Right atrium auricular region (tissue), 2 donors: ENCODE data around the gene MPLKIP. TPM values are rescaled to one million over a fixed set of nuclear protein-coding genes. Genes with fewer than 3 reads are reported as not detected.

Experiments used
- DNase-seq: peaks from one replicate; pipeline ENCODE4 v3.0.0-alpha.2; 2019; ENCODE audit warnings: low spot score
- H3K27ac ChIP-seq, 2 donors: fragments of 200-600 bp; sonication (generic); 1 replicate in 1 of 2; 2 replicates in 1 of 2; pipeline ENCODE4 v1.5.1; 2016 to 2019
- H3K27me3 ChIP-seq, 2 donors: fragments of 200-600 bp; sonication (generic); one replicate each; pipeline versions ENCODE4 v1.5.1 to v1.6.0; 2017 to 2019
- H3K36me3 ChIP-seq: fragments of 200-600 bp; sonication (generic); one replicate; pipeline ENCODE4 v1.5.1; 2016
- H3K4me1 ChIP-seq, 2 donors: fragments of 200-600 bp; sonication (generic); one replicate each; pipeline versions ENCODE4 v1.5.1 to v1.6.0; 2017 to 2019
- H3K4me3 ChIP-seq, 2 donors: fragments of 200-600 bp; sonication (generic); 1 replicate in 1 of 2; 2 replicates in 1 of 2; pipeline ENCODE4 v1.5.1; 2017 to 2019; ENCODE audit warnings: mild to moderate bottlenecking in 1 of 2, moderate library complexity in 1 of 2
- H3K9me3 ChIP-seq, 2 donors: fragments of 200-600 bp; sonication (generic); one replicate each; pipeline ENCODE4 v1.5.1; 2019
- total RNA-seq, 2 donors: library from RNA; depleted of rRNA; stranded (reverse); fragments of >200 nt; gene quantifications; one replicate each; pipeline ENCODE4 v1.1.0, GENCODE V29; 2016
- TF ChIP-seq, protein P1 (sequence below), 2 donors: fragments of 200-600 bp; sonication (generic); IDR thresholded peaks; one replicate each; pipeline ENCODE4 v1.5.1; 2019; ENCODE audit warnings: antibody characterized with exemption in 2 of 2

Gene MPLKIP
- total RNA-seq, 2 donors from 2014 or later: 19.7 to 23.3 TPM

DNA sequence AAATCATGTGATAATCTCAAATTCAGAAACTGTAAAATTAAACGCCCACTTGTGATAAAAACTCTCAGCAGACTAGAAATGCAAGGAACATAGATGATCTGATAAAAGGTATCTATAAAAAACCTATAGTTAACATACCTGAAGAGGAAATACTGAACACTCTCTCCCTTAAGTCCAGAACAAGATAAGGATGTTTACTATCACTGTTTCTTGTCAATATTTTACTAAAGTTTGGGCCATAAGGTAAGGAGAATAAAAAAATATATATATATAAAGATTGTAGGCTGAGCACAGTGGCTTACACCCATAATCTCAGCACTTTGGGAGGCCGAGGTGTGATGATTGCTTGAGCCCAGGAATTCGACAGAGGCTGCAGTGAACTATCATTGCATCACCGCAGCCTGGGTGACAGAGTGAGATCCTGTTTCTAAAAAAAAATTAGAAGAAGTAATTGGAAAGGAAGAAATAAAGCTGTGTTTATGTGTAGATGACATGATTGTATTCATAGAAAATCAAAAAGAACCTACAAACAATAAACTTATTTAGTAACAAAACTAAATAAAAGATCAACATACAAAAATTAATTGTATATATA, 28.4 kb downstream of the MPLKIP start:
- Histone ChIP-seq H3K27me3 (no peaks in the 10 kb centered on the region), H3K9me3 (no peaks in the 10 kb centered on the region), H3K4me3 (no peak overlapping the region), H3K27ac (no peak overlapping the region), H3K4me1 (no peaks in the 10 kb centered on the region), H3K36me3 (no peaks in the 10 kb centered on the region)
- DNase-seq: no peak
- TF ChIP-seq, protein P1, sequence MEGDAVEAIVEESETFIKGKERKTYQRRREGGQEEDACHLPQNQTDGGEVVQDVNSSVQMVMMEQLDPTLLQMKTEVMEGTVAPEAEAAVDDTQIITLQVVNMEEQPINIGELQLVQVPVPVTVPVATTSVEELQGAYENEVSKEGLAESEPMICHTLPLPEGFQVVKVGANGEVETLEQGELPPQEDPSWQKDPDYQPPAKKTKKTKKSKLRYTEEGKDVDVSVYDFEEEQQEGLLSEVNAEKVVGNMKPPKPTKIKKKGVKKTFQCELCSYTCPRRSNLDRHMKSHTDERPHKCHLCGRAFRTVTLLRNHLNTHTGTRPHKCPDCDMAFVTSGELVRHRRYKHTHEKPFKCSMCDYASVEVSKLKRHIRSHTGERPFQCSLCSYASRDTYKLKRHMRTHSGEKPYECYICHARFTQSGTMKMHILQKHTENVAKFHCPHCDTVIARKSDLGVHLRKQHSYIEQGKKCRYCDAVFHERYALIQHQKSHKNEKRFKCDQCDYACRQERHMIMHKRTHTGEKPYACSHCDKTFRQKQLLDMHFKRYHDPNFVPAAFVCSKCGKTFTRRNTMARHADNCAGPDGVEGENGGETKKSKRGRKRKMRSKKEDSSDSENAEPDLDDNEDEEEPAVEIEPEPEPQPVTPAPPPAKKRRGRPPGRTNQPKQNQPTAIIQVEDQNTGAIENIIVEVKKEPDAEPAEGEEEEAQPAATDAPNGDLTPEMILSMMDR (IDR thresholded peaks at IDR 0.05): no peak

DNA sequence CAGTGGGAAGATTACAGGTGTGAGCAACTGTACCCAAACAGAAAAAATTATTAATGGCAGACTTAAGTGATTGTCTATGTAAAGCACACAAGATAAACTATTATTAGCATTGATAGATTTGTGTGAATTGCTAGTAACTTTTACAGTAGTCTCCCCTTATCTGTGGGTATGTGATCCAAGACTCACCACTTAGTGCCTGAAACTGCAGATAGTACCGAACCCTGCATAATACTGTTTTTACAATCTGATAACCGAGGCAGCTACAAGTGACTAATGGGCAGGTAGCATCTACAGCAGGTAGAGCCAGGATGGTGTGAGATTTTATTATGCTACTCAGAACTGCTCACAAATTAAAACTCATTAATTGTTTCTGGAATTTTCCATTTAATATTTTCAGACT, 31.5 kb downstream of the MPLKIP start:
- Histone ChIP-seq H3K9me3 (no peaks in the 10 kb centered on the region), H3K4me3 (no peak overlapping the region), H3K36me3 (no peaks in the 10 kb centered on the region), H3K27ac (no peak overlapping the region), H3K4me1 (peaks cover 0 to 6% of the 10 kb centered on the region in 2 donors), H3K27me3 (no peaks in the 10 kb centered on the region)
- no peak for DNase-seq
- TF ChIP-seq, protein P1 (IDR thresholded peaks at IDR 0.05): no peak

DNA sequence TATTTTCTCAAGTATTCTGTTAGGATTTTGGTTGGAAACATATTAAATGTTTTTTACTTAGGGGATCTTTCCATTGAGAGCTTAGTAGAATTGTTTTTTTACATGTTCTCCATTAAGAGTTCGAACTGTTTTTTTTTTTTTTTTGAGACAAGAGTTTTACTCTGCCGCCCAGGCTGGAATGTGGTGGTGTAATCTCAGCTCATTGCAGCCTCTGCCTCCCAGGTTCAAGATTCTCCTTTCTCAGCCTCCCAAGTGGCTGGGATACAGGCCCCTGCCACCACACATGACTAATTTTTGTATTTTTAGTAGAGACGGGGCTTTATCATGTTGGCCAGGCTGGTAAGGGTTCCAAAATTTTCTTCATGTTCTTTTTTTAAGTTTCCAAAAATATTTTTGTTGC, 33.2 kb downstream of the MPLKIP start:
- no peak overlapping the region for H3K4me3 ChIP-seq
- H3K9me3 ChIP-seq: no peaks in the 10 kb centered on the region
- no peak for DNase-seq
- H3K4me1 ChIP-seq: peaks cover 0 to 10% of the 10 kb centered on the region in 2 donors
- TF ChIP-seq, protein P1 (IDR thresholded peaks at IDR 0.05): no peak
- H3K27ac ChIP-seq: no peak overlapping the region
- no peaks in the 10 kb centered on the region for H3K27me3 ChIP-seq
- no peaks in the 10 kb centered on the region for H3K36me3 ChIP-seq

DNA sequence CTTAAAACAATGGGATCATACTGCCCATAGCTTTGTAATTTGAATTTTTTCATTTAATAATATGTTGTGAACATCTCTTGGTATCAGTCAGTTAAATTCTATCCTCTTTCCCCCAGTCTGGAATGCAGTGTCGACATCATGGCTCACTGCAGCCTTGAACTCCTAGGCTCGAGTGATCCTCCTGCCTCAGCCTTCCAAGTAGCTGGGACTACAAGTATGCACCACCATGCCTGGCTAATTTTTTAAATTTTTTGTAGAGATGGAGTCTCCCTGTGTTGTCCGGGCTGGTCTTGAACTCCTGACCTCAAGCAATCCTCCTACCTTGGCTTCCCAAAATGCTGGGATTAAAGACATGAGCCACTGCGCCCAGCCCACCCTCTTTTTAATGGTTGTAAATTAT, 34.6 kb downstream of the MPLKIP start:
- Histone ChIP-seq H3K27ac (no peak overlapping the region), H3K9me3 (no peaks in the 10 kb centered on the region), H3K4me1 (peaks cover 0 to 21% of the 10 kb centered on the region in 2 donors), H3K36me3 (peaks cover 1% of the 10 kb centered on the region), H3K27me3 (no peaks in the 10 kb centered on the region), H3K4me3 (no peak overlapping the region)
- DNase-seq: no peak
- TF ChIP-seq, protein P1 (IDR thresholded peaks at IDR 0.05): no peak

DNA sequence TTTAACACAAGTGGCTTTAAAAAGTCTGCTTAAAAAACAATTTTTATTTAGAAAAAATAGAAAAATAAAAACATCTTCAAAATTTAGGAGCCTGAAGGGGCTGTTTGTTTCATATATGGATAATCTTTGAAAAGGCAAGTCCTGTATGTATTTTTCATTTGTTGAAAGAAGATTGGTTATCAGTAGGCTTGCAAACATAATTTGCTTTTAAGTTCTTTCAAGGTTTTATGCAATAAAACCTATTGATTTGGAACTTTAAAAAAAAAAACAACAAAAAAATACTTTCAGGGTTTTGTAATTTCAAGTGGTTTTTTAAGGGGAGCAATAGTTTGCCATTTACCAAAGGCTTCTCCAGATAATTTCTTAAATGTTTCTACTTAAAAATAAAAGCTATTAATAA, 35.6 kb downstream of the MPLKIP start:
- H3K4me1 ChIP-seq: peaks cover 0 to 25% of the 10 kb centered on the region in 2 donors
- H3K4me3 ChIP-seq: no peak overlapping the region
- no peaks in the 10 kb centered on the region for H3K27me3 ChIP-seq
- no peak overlapping the region for H3K27ac ChIP-seq
- no peaks in the 10 kb centered on the region for H3K9me3 ChIP-seq
- peaks cover 11% of the 10 kb centered on the region for H3K36me3 ChIP-seq
- TF ChIP-seq, protein P1 (IDR thresholded peaks at IDR 0.05): no peak
- DNase-seq: no peak

DNA sequence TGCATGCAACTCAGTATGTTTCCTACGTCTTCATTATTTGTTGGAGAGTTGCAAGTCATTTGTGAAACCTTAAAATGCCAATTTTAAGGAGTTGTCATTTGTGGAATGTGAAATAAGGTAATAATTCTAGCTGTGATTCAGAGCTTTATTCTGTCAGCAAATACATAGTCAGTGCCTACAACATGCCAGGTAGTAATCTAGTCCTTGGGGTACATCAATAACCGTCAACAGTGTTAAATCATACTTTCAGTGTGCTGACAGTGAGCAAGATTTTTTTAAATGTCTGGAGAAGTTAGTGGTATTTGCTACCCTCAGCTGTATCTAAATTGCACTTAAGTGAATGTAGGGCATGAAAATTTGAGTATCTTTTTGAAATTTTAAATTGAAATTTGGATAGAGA, 36.7 kb downstream of the MPLKIP start:
- TF ChIP-seq, protein P1 (IDR thresholded peaks at IDR 0.05): no peak
- H3K4me1 ChIP-seq: peaks cover 0 to 30% of the 10 kb centered on the region in 2 donors
- no peak overlapping the region for H3K27ac ChIP-seq

More for the DNA sequence above, 36.7 kb downstream of the MPLKIP start:
- no peaks in the 10 kb centered on the region for H3K27me3 ChIP-seq
- DNase-seq: no peak
- H3K4me3 ChIP-seq: no peak overlapping the region
- H3K36me3 ChIP-seq: peaks cover 21% of the 10 kb centered on the region
- no peaks in the 10 kb centered on the region for H3K9me3 ChIP-seq
